ENCODE measurements around the gene NR0B2.
A peak's percentile ranks its signal among the peaks of the same experiment; 100 is the strongest.
"Not testable (repeated sequence)": the region's sequence is repeated elsewhere in the genome, so short reads cannot be mapped to it uniquely, and the experiment has no call there.

NR0B2 gene

GRCh38 chr1:26913754-26914619 is at the start of gene NR0B2:
NR0B2 (minus strand) TSS chr1:26913975; CDS start chr1:26913940, 35 bp downstream.
- DNase-seq (ENCODE audit: low read depth): no peak

DNA sequence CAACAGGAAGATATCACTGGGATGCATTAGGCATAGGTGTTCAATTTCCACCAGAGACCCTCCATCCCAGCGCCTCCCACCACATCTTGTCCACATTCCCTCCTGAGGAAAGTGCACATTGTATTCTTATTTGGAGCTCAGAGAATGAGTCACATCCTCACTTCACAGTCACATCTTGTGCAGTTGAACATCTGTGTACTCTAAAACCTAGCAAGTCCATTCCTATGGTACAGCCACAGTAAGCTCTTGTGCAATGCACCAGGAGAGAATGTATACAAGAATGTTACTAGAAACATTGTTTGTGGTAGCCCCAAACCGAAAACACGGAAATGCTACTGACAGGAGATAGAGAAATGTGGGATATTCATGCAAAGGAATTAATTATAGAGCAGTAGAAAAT is 48.1 kb upstream of the NR0B2 start:
- peak; percentile 92 for DNase-seq (ENCODE audit: low read depth)

- no peak for DNase-seq (ENCODE audit: low read depth)
Measured at GRCh38 chr1:26960625-26960966, 46.8 kb upstream of the NR0B2 start.

DNA sequence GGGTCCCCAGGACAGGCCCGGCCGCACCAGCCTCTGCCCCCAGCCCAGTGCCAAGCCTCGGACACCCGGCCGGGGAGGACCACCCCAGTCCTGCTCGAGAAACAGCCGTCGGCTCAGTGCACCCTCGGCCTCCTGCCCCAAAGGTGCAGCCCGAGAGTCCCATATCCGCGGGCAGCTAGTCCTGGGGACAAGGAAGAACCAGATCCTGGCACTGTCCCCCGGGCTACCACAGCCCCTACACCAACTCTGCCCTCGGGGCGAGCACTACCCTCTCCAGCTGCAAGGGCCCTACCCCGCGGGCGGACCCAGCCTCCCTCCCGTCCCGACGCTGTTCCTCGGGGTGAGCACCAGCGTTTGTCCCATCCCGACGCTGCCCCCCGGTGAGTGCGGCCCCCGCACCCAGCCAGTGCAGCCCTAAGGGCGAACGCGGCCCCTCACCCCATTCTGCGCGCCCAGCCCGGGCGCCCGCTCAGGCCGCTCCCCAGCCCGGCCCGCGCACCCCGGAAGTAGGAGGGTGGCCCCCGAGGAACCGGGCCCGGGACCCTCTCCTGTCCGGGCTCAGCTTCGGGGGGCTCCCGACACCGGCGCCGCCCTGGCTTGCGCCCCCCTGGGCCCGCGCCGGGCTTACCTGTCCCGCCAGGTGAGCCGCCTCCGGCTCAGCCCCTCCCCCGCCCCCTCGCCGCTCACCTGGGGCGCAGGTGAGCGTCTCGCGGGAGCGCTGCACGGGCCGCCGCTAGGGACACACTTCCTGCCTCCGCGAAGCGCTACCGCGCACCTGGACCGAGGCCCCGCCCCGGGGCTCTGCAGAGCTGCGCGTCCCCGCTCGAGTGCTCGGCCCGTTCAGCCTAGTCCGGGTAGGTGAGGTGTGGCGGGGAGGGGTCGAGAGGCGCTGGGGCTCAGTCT is 46.2 kb upstream of the NR0B2 start, which contains the start of gene KDF1:
Gene KDF1, minus strand, starts transcription at position 747 of the 903 bp plus-strand sequence. CDS start 8,088 bp downstream, outside the sequence.
- DNase-seq (ENCODE audit: low read depth): no peak

- DNase-seq (ENCODE audit: low read depth): no peak
Measured at GRCh38 chr1:26959270-26959669, 45.5 kb upstream of the NR0B2 start.

DNA sequence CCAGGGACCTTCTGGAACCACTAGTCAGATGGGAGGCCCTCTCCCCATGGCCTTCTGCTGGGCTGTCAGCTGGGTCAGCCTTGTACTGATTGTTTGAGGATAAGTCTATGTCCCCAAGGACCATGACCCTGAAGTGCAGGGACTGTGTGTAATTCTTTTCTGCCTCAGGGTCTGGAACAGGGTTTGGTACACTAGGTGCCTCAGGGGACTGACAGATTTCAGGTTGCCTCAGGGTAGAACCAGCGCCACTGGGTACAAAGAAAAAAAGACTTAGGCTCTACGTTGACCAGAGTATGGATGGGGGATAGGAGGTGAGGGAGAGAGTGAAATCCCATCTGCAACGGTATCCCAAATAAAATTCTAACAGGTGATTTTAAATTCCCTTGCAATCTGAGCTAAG is 43.5 kb upstream of the NR0B2 start:
- no peak for DNase-seq (ENCODE audit: low read depth)

GRCh38 chr1:26956321-26956720 is 42.5 kb upstream of the NR0B2 start:
- DNase-seq (ENCODE audit: low read depth): no peak

DNA sequence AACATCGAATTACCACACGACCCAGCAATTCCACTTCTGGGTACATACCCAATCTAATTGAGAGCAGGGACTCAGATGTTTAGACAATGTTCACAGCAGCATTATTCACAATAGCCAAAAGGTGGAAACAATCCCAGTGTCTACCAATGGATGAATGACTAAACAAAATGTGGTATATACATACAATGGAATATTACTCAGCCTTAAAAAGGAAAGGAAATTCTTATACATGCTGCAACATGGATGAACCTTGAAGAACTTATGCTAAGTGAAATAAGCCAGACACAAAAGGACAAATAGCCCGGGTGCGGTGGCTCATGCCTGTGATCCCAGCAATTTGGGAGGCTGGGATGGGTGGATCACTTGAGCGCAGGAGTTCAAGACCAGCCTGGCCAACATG is 39.6 kb upstream of the NR0B2 start:
- no peak for DNase-seq (ENCODE audit: low read depth)

DNA sequence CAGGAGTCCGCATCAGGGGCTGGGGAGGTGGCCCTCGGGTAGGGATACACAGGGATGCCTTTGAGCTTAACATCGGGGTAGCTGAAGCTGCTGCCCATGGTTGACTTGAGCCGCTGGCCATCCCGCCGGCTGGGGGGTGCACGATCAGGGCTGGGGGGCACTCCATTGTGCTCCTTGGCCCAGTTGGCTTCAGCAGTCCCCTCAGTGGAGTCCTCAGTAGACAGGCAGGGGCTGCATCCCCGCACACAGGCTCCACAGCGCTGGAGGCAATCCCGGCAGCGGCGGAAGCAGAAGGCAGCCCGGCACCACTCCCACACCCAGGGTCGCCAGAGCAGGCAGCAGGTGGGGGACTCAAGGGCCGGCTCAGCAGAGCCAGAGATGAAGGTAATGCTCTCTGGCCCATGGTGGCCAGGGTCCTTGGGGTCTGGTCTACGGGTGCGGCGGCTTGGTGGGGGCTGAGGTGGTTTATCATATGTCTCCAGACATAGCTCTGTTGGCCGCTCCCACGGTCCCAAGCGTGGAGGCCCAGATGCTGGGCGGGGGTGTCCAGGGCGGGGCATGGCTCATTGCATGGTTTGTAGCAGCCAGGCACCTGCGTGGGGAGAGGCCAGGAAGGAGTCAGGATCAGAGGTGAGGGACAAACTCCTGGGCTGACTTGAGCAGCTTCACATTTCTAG is 38.2 kb upstream of the NR0B2 start:
- DNase-seq (ENCODE audit: low read depth): no peak

GRCh38 chr1:26951216-26951615 is 37.4 kb upstream of the NR0B2 start:
- DNase-seq (ENCODE audit: low read depth): no peak

DNA sequence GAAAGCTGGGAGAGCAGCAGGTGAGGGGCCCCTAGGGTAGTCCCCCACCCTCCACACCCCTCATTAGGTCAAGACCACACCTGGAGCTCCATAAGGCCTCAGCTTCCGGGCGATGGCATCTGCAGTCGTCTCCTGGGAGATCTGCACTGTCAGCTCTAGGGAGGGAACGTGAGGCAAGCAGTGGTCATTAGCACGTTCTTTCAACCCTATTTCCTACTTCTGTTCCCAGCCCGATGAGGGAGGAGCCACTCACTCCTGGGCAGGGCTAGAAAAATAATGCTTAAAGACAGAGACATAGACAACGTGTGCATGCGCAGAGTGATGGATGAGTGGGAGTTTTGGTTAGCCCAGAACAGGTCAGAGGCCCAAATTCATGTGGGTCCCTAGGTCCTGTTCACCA is 36.8 kb upstream of the NR0B2 start:
- no peak for DNase-seq (ENCODE audit: low read depth)

DNA sequence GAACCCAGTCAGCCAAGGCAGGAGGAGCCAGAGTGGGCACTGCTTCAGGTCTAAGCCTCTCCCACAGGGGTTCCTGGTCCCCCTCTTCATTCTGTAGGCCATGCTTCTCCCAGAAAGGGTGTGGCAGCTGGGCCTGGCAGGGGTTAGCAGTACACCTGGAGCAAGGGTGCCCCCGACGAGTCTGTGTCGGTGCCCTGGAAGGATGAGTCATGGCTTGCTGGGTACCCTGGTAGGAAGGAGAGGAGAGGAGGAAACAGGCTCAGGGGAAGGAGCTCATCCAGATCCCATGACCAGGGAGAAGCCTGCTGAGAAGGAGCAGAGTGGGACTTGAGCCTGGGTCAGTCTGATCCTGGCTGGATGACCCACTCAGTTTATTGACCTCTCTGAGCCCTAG is 36.1 kb upstream of the NR0B2 start:
- no peak for DNase-seq (ENCODE audit: low read depth)

DNA sequence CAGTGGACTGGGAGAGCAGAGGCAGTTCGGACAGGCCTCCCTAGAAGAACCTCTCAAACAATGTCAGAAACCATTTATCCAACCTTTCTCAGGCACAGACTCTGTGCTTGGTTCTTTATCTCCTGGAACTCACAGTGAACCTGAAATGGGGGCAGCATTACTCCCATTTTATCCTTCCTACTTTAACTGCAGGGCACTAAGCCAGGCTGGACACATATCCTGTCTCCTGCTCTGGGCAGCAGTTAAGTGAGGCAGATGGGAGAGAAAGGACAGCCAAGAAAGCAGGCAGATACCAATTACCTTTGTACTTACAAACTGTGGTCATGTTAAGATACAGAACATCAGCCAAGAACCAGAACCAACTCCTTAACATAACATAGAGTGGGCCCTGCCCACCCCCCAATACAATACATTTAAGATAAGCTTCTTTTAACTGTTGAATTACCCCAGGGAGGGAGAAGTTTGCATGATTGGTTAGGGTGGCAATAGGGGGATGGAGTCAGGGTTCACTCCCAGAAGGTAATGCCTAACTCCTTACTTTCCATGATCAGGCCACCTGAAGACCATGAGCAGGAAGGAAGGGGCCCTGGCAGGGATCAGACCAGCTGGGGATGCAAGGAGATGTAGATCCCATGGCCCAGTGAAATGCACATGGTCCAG is 35.6 kb upstream of the NR0B2 start:
- DNase-seq (ENCODE audit: low read depth): no peak

- not testable (repeated sequence) for DNase-seq (ENCODE audit: low read depth)
Measured at GRCh38 chr1:26948725-26949057, 34.9 kb upstream of the NR0B2 start.

- DNase-seq (ENCODE audit: low read depth): no peak
Measured at GRCh38 chr1:26946270-26946669, 32.5 kb upstream of the NR0B2 start.

DNA sequence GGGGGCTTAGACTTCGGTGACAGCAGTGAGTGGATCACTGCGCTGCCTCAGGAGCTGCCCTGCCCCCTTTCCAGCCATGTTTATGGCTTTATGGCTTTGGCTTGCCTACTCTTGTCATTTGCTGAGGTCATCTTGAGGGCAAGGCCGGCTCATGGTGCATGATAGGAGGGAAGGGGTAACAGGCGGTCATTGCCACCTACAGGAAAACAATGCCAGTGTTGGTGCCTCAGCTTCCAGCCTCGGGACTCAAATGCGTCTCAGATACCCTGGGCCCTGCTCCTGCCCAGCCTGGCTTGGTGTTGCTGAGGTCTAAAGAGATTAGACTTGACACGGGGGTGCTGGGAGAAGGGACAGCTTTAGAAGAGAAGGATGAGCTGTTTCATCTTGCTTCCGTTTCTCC is 32.0 kb upstream of the NR0B2 start:
- DNase-seq (ENCODE audit: low read depth): no peak

GRCh38 chr1:26945138-26945537 is 31.4 kb upstream of the NR0B2 start:
- no peak for DNase-seq (ENCODE audit: low read depth)

- DNase-seq (ENCODE audit: low read depth): no peak
Measured at GRCh38 chr1:26942656-26943055, 28.9 kb upstream of the NR0B2 start.

DNA sequence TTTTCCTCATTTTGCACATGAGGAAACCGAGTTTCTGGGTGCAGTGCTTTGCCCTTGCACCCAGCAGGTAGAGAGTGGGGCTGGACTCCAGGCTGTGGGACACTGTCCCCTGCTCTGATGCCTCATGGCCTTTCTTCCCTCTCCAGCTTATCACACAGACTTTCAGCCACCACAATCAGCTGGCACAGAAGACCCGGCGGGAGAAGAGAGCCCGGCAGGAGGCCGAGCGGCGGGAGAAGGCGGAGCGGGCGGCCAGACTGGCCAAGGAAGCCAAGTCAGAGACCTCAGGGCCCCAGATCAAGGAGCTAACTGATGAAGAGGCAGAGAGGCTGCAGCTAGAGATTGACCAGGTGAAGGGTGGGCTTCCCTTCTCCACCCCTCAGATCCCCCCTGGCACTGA is 27.5 kb upstream of the NR0B2 start:
- no peak for DNase-seq (ENCODE audit: low read depth)

DNA sequence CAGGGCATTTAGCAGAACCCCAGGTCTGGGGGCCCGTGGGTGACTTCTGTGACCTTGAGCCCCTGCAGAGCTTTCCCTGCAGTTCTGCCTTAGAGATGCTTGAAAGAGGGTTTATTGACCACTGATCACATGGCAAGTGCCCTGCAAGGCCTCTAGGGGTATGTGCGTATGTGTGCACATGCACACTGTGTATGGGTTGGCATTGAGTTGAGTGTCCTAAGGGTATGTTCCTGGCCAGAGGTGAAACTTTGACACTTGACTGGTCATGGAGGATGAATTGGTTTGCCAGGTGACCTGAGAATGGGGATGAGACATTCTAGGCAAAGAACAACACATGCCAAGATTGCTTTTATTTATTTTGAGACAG is 24.9 kb upstream of the NR0B2 start:
- no peak for DNase-seq (ENCODE audit: low read depth)

- no peak for DNase-seq (ENCODE audit: low read depth)
Measured at GRCh38 chr1:26938004-26938658, 24.4 kb upstream of the NR0B2 start.

DNA sequence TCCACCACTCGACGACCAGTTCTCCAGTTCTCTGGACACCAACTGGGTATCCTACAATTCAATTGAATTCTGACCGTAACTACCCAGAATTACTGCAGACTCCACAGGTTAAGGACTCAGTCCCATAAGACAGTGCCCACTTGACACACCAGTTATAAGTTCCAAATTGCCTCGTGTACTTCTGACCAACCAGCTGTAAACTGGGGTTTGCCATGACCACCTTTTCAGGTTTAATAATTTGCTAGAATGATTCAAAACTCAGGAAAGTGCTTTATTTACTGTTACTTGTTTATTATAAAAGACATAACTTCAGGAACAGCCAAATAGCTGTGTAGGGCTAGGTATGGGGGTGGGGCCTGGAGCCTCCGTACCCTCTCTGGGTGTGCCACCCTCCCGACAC is 23.0 kb upstream of the NR0B2 start:
- no peak for DNase-seq (ENCODE audit: low read depth)
